Naive thymus-derived CD4-positive, alpha-beta T cell (primary cell): Measurements from ENCODE around the gene MFSD6. TPM values are rescaled to one million over a fixed set of nuclear protein-coding genes. Genes with fewer than 3 reads are reported as not detected.

ENCODE experiments used
- ATAC-seq: fragments of 150-1000 bp; cut with Tn5 transposase; 2 replicates; pipeline ENCODE4 v1.10.0; 2021; ENCODE audit warnings: mild to moderate bottlenecking, moderate library complexity
- CTCF ChIA-PET: fragments of 350-600 bp; sonication (Branson Sonifier 250); formaldehyde crosslinking; loops from one replicate; lab custom pipeline; 2021; ENCODE audit warnings: antibody characterized with exemption; lab: Charles Lee
- POLR2A ChIA-PET: fragments of 350-600 bp; sonication (Branson Sonifier 250); formaldehyde crosslinking; loops from one replicate; lab custom pipeline; 2021; ENCODE audit warnings: antibody characterized with exemption, inconsistent platforms; lab: Charles Lee
- DNase-seq, 9 donors: peaks; one replicate each; pipeline versions ENCODE4 v3.0.0 to v3.0.0-alpha.2; 2020 to 2022; ENCODE audit warnings: mixed read lengths in 1 of 9
- H3K27ac ChIP-seq: one replicate; pipeline ENCODE4 v1.7.0; 2013; ENCODE audit warnings: mild to moderate bottlenecking, low read depth, low read length, moderate library complexity
- H3K27me3 ChIP-seq, 2 donors: one replicate each; pipeline ENCODE4 v1.7.0; 2013; ENCODE audit warnings: low read length in 2 of 2, mild to moderate bottlenecking in 2 of 2, moderate library complexity in 2 of 2; ENCODE audit not compliant: control insufficient read depth in 2 of 2, insufficient read depth in 2 of 2
- H3K36me3 ChIP-seq, 3 experiments: 1 replicate in 2 of 3; 2 replicates in 1 of 3; pipeline ENCODE4 v1.7.0; 2013; ENCODE audit warnings: low read length in 3 of 3, mild to moderate bottlenecking in 3 of 3, moderate library complexity in 1 of 3; ENCODE audit not compliant: insufficient read depth in 3 of 3, control insufficient read depth in 2 of 3
- H3K4me1 ChIP-seq, 2 donors: one replicate each; pipeline ENCODE4 v1.7.0; 2013; ENCODE audit warnings: low read length in 2 of 2, mild to moderate bottlenecking in 2 of 2, moderate library complexity in 1 of 2; ENCODE audit not compliant: control insufficient read depth in 2 of 2, insufficient read depth in 2 of 2
- H3K4me3 ChIP-seq: 2 replicates; pipeline ENCODE4 v1.7.0; 2013; ENCODE audit warnings: mild to moderate bottlenecking, low read length
- H3K9me3 ChIP-seq, 3 experiments: 1 replicate in 2 of 3; 2 replicates in 1 of 3; pipeline ENCODE4 v1.7.0; 2013; ENCODE audit warnings: low read length in 3 of 3; ENCODE audit not compliant: control insufficient read depth in 2 of 3
- H3K27ac Mint-ChIP-seq, 9 donors: one replicate each; pipeline ENCODE4 v1.8.0; 2020 to 2022; ENCODE audit warnings: mixed read lengths in 9 of 9, mild to moderate bottlenecking in 8 of 9, moderate library complexity in 5 of 9, inconsistent platforms in 2 of 9
- H3K27me3 Mint-ChIP-seq, 5 donors: one replicate each; pipeline ENCODE4 v1.8.0; 2021 to 2022; ENCODE audit warnings: mixed read lengths in 5 of 5, mild to moderate bottlenecking in 1 of 5
- H3K36me3 Mint-ChIP-seq, 5 donors: one replicate each; pipeline ENCODE4 v1.8.0; 2020 to 2022; ENCODE audit warnings: mixed read lengths in 5 of 5, mild to moderate bottlenecking in 3 of 5, inconsistent platforms in 1 of 5
- H3K4me1 Mint-ChIP-seq, 7 donors: one replicate each; pipeline ENCODE4 v1.8.0; 2020 to 2022; ENCODE audit warnings: mixed read lengths in 7 of 7, mild to moderate bottlenecking in 3 of 7, inconsistent platforms in 1 of 7
- H3K4me3 Mint-ChIP-seq, 10 donors: one replicate each; pipeline ENCODE4 v1.8.0; 2020 to 2022; ENCODE audit warnings: mild to moderate bottlenecking in 10 of 10, mixed read lengths in 10 of 10, moderate library complexity in 6 of 10, inconsistent platforms in 2 of 10
- H3K9me3 Mint-ChIP-seq, 11 donors: one replicate each; pipeline ENCODE4 v1.8.0; 2020 to 2022; ENCODE audit warnings: mixed read lengths in 11 of 11, mild to moderate bottlenecking in 4 of 11, inconsistent platforms in 1 of 11, moderate library complexity in 1 of 11
- intact Hi-C, 2 donors: fragments of 100-400 bp; cut with micrococcal nuclease; formaldehyde crosslinking; loops; one replicate each; pipeline ENCODE4 v1.15.1; 2023
- polyA plus RNA-seq, 2 donors: library from polyadenylated mRNA; unstranded; fragments of 300-500 nt; fragmentation: Illumina TruSeq; gene quantifications; one replicate each; pipeline ENCODE4 v1.2.3, GENCODE V29; 2021
- total RNA-seq, 6 experiments: library from RNA in 5 of 6; stranded (reverse) in 5 of 6; gene quantifications; 1 replicate in 5 of 6; 2 replicates in 1 of 6; pipeline ENCODE4 v1.2.3 and lab custom pipeline; 2021 to 2026

The MFSD6 gene
- total and polyA plus RNA-seq, 7 experiments from 2014 or later: 16.5 to 49.3 (median 38.8) TPM

- H3K4me1 Mint-ChIP-seq: peaks cover 0 to 34% (median 23%) of the 10 kb centered on the region in 7 donors
- ATAC-seq (no peak), DNase-seq (no peak)
- peaks cover 0 to 38% (median 11%) of the 10 kb centered on the region in 5 donors for H3K36me3 Mint-ChIP-seq
- Histone ChIP-seq H3K4me1 (no peaks in the 10 kb centered on the region), H3K36me3 (no peaks in the 10 kb centered on the region), H3K4me3 (no peak overlapping the region), H3K27ac (no peak overlapping the region), H3K9me3 (no peaks in the 10 kb centered on the region), H3K27me3 (no peaks in the 10 kb centered on the region)
- POLR2A ChIA-PET: interaction anchor here (0.5 to 0.7 kb wide), 3 partner anchors 55 to 452 kb away, joined by 3 to 5 read pairs (median 3); no protein-coding TSS in a partner anchor
- H3K27me3 Mint-ChIP-seq: no peaks in the 10 kb centered on the region
- H3K4me3 Mint-ChIP-seq: peak overlapping the region in 1 of 10 donors; percentile 51
- intact Hi-C loops: no loop called here
- H3K27ac Mint-ChIP-seq: peak overlapping the region in 5 of 9 donors; percentile 6 to 84 (median 57)
- H3K9me3 Mint-ChIP-seq: peaks cover 0 to 7% (median 0%) of the 10 kb centered on the region in 11 donors
- CTCF ChIA-PET: interaction anchor here (1.0 kb wide), 1 partner anchor 19 kb away, joined by 3 read pairs; no protein-coding TSS in a partner anchor
These were observed 69.7 kb downstream of the MFSD6 start for GRCh38 chr2:190477661-190478454.

- Mint-ChIP-seq H3K27ac (peak overlapping the region in 6 of 9 donors; percentile 14 to 81 (median 56)), H3K9me3 (peaks cover 0 to 3% (median 0%) of the 10 kb centered on the region in 11 donors), H3K27me3 (no peaks in the 10 kb centered on the region), H3K4me1 (peaks cover 0 to 34% (median 28%) of the 10 kb centered on the region in 7 donors), H3K36me3 (peaks cover 0 to 38% (median 14%) of the 10 kb centered on the region in 5 donors), H3K4me3 (no peak overlapping the region)
- Histone ChIP-seq H3K4me1 (no peaks in the 10 kb centered on the region), H3K36me3 (no peaks in the 10 kb centered on the region), H3K27ac (no peak overlapping the region), H3K27me3 (no peaks in the 10 kb centered on the region), H3K9me3 (no peaks in the 10 kb centered on the region), H3K4me3 (no peak overlapping the region)
- ChIA-PET POLR2A (interaction anchor here (0.6 to 0.9 kb wide), 2 partner anchors 65 to 451 kb away, joined by 5 to 6 read pairs; no protein-coding TSS in a partner anchor), CTCF (interaction anchor here (1.0 kb wide), 1 partner anchor 19 kb away, joined by 3 read pairs; no protein-coding TSS in a partner anchor)
- intact Hi-C loops: no loop called here
- ATAC-seq: no peak
- no peak for DNase-seq
These were observed 70.5 kb downstream of the MFSD6 start for GRCh38 chr2:190478572-190479195.

GRCh38 chr2:190481339-190481738 is 73.2 kb downstream of the MFSD6 start:
- peak overlapping the region in 4 of 9 donors; percentile 26 to 71 (median 48) for H3K27ac Mint-ChIP-seq
- H3K4me1 ChIP-seq: no peaks in the 10 kb centered on the region
- CTCF ChIA-PET: no interaction called here
- no peak for DNase-seq
- no peak overlapping the region for H3K4me3 Mint-ChIP-seq
- no peaks in the 10 kb centered on the region for H3K9me3 Mint-ChIP-seq
- H3K36me3 Mint-ChIP-seq: peaks cover 4 to 43% (median 16%) of the 10 kb centered on the region in 5 donors
- H3K36me3 ChIP-seq: no peaks in the 10 kb centered on the region
- H3K4me1 Mint-ChIP-seq: peaks cover 0 to 51% (median 41%) of the 10 kb centered on the region in 7 donors
- H3K27ac ChIP-seq: no peak overlapping the region
- no peak for ATAC-seq
- POLR2A ChIA-PET: interaction anchor here (0.8 kb wide), 1 partner anchor 52 kb away, joined by 3 read pairs; no protein-coding TSS in a partner anchor
- no peaks in the 10 kb centered on the region for H3K9me3 ChIP-seq
- H3K27me3 Mint-ChIP-seq: no peaks in the 10 kb centered on the region
- no peak overlapping the region for H3K4me3 ChIP-seq
- no peaks in the 10 kb centered on the region for H3K27me3 ChIP-seq
- intact Hi-C loops: loop anchor here in 1 of 2 donors (5.0 kb wide), 1 partner anchor 34 kb away; no protein-coding TSS in a partner anchor

- peaks cover 0 to 60% (median 46%) of the 10 kb centered on the region in 7 donors for H3K4me1 Mint-ChIP-seq
- ChIA-PET CTCF (no interaction called here), POLR2A (interaction anchor here (1.1 to 1.2 kb wide), 2 partner anchors 51 to 75 kb away, joined by 3 read pairs; no protein-coding TSS in a partner anchor)
- Histone ChIP-seq H3K27me3 (no peaks in the 10 kb centered on the region), H3K27ac (no peak overlapping the region), H3K4me1 (no peaks in the 10 kb centered on the region), H3K4me3 (no peak overlapping the region), H3K36me3 (no peaks in the 10 kb centered on the region), H3K9me3 (no peaks in the 10 kb centered on the region)
- intact Hi-C loops: loop anchor here in 1 of 2 donors (5.0 kb wide), 1 partner anchor 35 kb away; no protein-coding TSS in a partner anchor
- DNase-seq (no peak), ATAC-seq (no peak)
- no peaks in the 10 kb centered on the region for H3K27me3 Mint-ChIP-seq
- H3K27ac Mint-ChIP-seq: peak overlapping the region in 1 of 9 donors; percentile 46
- no peak overlapping the region for H3K4me3 Mint-ChIP-seq
- H3K36me3 Mint-ChIP-seq: peaks cover 6 to 49% (median 16%) of the 10 kb centered on the region in 5 donors
- H3K9me3 Mint-ChIP-seq: no peaks in the 10 kb centered on the region
These were observed 74.3 kb downstream of the MFSD6 start for GRCh38 chr2:190482451-190482850.

GRCh38 chr2:190486037-190486623 is 78.0 kb downstream of the MFSD6 start:
- Histone ChIP-seq H3K4me1 (peaks cover 0 to 10% of the 10 kb centered on the region in 2 donors), H3K27me3 (no peaks in the 10 kb centered on the region), H3K27ac (no peak overlapping the region), H3K36me3 (peaks cover 0 to 21% (median 10%) of the 10 kb centered on the region in 3 experiments), H3K4me3 (no peak overlapping the region), H3K9me3 (peaks cover 0 to under 1% (median 0%) of the 10 kb centered on the region in 3 experiments)
- POLR2A ChIA-PET: no interaction called here
- Mint-ChIP-seq H3K9me3 (peaks cover 0 to 3% (median 2%) of the 10 kb centered on the region in 11 donors), H3K36me3 (peaks cover 20 to 72% (median 43%) of the 10 kb centered on the region in 5 donors), H3K4me1 (peaks cover 12 to 63% (median 56%) of the 10 kb centered on the region in 7 donors), H3K27ac (peak overlapping the region in 4 of 9 donors; percentile 18 to 55 (median 24)), H3K4me3 (no peak overlapping the region), H3K27me3 (no peaks in the 10 kb centered on the region)
- ATAC-seq (no peak), DNase-seq (no peak)
- intact Hi-C loops: no loop called here
- CTCF ChIA-PET: interaction anchor here (0.6 kb wide), 1 partner anchor 823 kb away, joined by 4 read pairs; no protein-coding TSS in a partner anchor
